ENCODE measurements around the gene ANKRD55.
A peak's percentile ranks its signal among the peaks of the same experiment; 100 is the strongest.

GRCh38 chr5:56078278-56079156 is 154.6 kb downstream of the ANKRD55 start:
- TF ChIP-seq, protein P1, sequence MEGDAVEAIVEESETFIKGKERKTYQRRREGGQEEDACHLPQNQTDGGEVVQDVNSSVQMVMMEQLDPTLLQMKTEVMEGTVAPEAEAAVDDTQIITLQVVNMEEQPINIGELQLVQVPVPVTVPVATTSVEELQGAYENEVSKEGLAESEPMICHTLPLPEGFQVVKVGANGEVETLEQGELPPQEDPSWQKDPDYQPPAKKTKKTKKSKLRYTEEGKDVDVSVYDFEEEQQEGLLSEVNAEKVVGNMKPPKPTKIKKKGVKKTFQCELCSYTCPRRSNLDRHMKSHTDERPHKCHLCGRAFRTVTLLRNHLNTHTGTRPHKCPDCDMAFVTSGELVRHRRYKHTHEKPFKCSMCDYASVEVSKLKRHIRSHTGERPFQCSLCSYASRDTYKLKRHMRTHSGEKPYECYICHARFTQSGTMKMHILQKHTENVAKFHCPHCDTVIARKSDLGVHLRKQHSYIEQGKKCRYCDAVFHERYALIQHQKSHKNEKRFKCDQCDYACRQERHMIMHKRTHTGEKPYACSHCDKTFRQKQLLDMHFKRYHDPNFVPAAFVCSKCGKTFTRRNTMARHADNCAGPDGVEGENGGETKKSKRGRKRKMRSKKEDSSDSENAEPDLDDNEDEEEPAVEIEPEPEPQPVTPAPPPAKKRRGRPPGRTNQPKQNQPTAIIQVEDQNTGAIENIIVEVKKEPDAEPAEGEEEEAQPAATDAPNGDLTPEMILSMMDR (IDR thresholded peaks at IDR 0.05): no peak
- TF ChIP-seq POLR2A (IDR thresholded peaks at IDR 0.05) (no peak), POLR2AphosphoS5 (IDR thresholded peaks at IDR 0.05) (peak in 1 of 2 donors; percentile 36)
